KMS-11 (cell line): ENCODE results near the gene PRDM13.
"Not testable (repeated sequence)": the region's sequence is repeated elsewhere in the genome, so short reads cannot be mapped to it uniquely, and the experiment has no call there.

Source experiments
- H2AFZ ChIP-seq: fragments of 200-600 bp; sonication (generic); 2 replicates; pipeline ENCODE4 v1.6.1; 2016; ENCODE audit warnings: antibody characterized with exemption, mixed run types, low read depth
- H3K27ac ChIP-seq: fragments of 200-600 bp; sonication (generic); 2 replicates; pipeline ENCODE4 v1.6.1; 2016; ENCODE audit warnings: mild to moderate bottlenecking, mixed run types
- H3K27me3 ChIP-seq: fragments of 200-600 bp; sonication (generic); 2 replicates; pipeline ENCODE4 v1.6.1; 2017; ENCODE audit warnings: mild to moderate bottlenecking, low read depth, mixed run types, moderate library complexity; ENCODE audit not compliant: insufficient read depth
- H3K36me3 ChIP-seq: fragments of 200-600 bp; sonication (generic); 2 replicates; pipeline ENCODE4 v1.6.1; 2017; ENCODE audit warnings: mild to moderate bottlenecking, mixed run types; ENCODE audit not compliant: insufficient read depth
- H3K4me1 ChIP-seq: fragments of 200-600 bp; sonication (generic); 2 replicates; pipeline ENCODE4 v1.6.1; 2016; ENCODE audit warnings: mild to moderate bottlenecking, low read depth, mixed run types; ENCODE audit not compliant: poor library complexity, severe bottlenecking
- H3K4me2 ChIP-seq: fragments of 200-600 bp; sonication (generic); 2 replicates; pipeline ENCODE4 v1.7.0; 2016; ENCODE audit warnings: mild to moderate bottlenecking, mixed run types
- H3K4me3 ChIP-seq: fragments of 200-600 bp; sonication (generic); IDR thresholded peaks from 2 replicates; pipeline ENCODE4 v1.6.1; 2017; ENCODE audit warnings: low read depth, low read length, mixed read lengths; ENCODE audit not compliant: insufficient read depth
- H3K79me2 ChIP-seq: fragments of 200-600 bp; sonication (generic); 2 replicates; pipeline ENCODE4 v1.6.1; 2016; ENCODE audit warnings: low read depth, mixed run types; ENCODE audit not compliant: insufficient read depth
- H3K9ac ChIP-seq: fragments of 200-600 bp; sonication (generic); 2 replicates; pipeline ENCODE4 v1.6.1; 2016; ENCODE audit warnings: mild to moderate bottlenecking, mixed run types
- H4K20me1 ChIP-seq: fragments of 200-600 bp; sonication (generic); 2 replicates; pipeline ENCODE4 v1.6.1; 2016; ENCODE audit warnings: mild to moderate bottlenecking, mixed run types; ENCODE audit not compliant: insufficient read depth
- TF ChIP-seq, protein P1 (sequence below): fragments of 200-600 bp; sonication (generic); conservative IDR thresholded peaks from 2 replicates; pipeline ENCODE4 v1.6.1; 2017; ENCODE audit warnings: low read depth, mild to moderate bottlenecking, antibody characterized with exemption, low read length, moderate library complexity, mixed read lengths

PRDM13 gene

DNA sequence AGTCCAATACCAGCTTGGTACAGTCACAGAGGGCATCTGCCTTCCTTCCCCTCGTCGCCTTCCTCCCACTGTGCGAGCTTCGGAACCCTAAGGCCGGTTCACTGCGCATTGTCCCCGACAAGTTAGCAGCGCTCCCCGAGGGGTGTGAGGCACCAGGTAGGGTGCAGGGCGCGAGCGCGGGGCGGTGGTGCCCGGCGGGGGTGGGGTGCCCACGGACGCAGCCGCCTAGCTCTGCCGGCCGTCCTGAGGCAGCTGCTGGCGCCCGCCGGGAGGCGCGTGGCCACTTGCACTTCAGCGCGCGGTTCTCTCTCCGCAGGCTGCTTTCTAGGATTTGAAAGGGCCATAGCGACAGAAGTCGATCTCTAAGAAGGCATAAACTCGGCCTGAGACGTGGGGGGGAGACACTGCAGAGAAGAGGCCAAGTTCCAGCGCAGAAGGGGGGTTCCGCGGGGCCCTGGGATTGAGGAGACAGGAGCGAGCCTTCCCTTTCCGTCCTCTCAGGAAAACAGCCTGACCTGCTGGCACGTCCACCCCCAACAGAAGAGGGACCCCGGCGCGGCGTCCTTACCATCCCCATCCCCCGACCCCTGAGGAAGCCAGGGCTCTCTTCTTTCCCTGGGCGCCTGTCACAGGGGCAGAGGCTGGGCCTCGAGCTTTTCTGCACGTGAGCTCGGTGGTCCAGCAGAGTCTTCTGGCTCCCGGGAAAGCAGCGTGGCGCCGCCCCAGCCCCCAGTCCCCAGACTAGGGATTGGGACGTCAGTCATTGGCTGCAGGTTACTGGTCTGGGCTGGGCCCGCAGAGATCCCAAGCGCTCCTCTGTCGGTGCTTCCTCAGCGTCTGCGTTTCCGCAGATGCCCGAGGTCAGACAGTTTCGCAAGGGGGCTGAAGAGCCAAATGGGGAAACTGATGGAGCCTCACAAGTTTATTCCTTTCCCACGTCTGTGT lies 15.6 kb upstream of the PRDM13 start:
- H3K4me1 ChIP-seq = no peaks in the 10 kb centered on the region
- H3K9ac ChIP-seq = no peak overlapping the region
- H3K27ac ChIP-seq = no peak overlapping the region
- H4K20me1 ChIP-seq = no peaks in the 10 kb centered on the region
- no peaks in the 10 kb centered on the region for H3K79me2 ChIP-seq
- H2AFZ ChIP-seq = no peak overlapping the region
- H3K36me3 ChIP-seq = no peaks in the 10 kb centered on the region
- no peaks in the 10 kb centered on the region for H3K27me3 ChIP-seq
- TF ChIP-seq, protein P1, sequence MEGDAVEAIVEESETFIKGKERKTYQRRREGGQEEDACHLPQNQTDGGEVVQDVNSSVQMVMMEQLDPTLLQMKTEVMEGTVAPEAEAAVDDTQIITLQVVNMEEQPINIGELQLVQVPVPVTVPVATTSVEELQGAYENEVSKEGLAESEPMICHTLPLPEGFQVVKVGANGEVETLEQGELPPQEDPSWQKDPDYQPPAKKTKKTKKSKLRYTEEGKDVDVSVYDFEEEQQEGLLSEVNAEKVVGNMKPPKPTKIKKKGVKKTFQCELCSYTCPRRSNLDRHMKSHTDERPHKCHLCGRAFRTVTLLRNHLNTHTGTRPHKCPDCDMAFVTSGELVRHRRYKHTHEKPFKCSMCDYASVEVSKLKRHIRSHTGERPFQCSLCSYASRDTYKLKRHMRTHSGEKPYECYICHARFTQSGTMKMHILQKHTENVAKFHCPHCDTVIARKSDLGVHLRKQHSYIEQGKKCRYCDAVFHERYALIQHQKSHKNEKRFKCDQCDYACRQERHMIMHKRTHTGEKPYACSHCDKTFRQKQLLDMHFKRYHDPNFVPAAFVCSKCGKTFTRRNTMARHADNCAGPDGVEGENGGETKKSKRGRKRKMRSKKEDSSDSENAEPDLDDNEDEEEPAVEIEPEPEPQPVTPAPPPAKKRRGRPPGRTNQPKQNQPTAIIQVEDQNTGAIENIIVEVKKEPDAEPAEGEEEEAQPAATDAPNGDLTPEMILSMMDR = no peak
- no peak overlapping the region for H3K4me2 ChIP-seq
- no peak overlapping the region for H3K4me3 ChIP-seq

DNA sequence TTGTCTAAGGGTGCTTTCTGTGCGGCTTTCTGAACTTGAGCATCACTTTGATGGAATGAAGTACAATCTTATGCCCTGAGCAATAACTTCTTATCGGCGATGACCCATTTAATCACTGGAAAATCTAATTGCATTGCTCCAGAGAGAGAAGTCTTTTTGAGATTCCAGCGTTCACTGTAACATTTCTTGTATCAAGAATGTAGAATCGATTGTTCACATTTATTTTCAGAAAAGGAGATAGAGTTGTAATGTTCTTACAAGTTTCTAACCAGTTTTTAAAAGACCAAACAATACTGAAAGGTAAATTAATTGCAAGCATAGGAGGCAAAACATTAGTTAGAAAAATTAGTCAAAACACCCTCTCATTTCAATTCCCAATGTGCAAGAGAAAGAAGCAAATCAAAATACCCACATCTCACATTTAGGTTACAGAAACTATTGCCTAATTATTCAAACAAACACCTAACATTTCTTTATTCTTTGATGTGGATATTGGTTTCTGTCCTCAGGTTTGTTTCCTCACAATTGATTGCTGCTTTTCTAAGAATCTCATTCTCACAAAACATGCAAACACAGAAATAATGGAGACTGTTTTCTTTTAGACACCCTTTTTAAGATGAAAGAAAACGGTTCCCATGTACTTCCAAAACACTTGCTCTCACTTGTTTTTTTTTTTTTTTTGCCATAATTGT lies 14.8 kb upstream of the PRDM13 start:
- Histone ChIP-seq H3K4me2 (no peak overlapping the region), H3K4me1 (no peaks in the 10 kb centered on the region), H3K9ac (no peak overlapping the region), H3K27me3 (no peaks in the 10 kb centered on the region), H3K36me3 (no peaks in the 10 kb centered on the region), H2AFZ (no peak overlapping the region), H3K4me3 (no peak overlapping the region), H3K79me2 (no peaks in the 10 kb centered on the region), H4K20me1 (no peaks in the 10 kb centered on the region), H3K27ac (no peak overlapping the region)
- TF ChIP-seq, protein P1 = no peak

DNA sequence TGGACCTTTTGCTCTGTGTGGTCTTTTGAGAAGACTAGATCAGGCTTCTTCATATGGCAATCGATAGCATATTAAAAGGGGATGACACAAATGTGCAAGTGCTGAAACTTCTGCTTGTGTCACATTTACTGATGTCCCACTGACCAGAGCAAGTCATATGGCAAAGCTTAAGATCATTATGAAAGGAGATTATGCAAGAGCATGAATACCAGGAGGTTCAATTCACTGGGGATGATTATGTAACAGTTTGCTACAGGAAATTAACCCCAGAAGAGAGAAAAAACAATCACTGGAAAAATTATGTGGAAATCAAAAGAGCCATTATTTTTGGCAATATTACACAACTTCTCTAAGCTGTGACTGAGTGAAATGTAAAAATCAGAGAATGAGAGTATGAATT lies 13.7 kb upstream of the PRDM13 start:
- Histone ChIP-seq H3K27ac (no peak overlapping the region), H4K20me1 (no peaks in the 10 kb centered on the region), H2AFZ (no peak overlapping the region), H3K27me3 (no peaks in the 10 kb centered on the region), H3K4me3 (no peak overlapping the region), H3K79me2 (no peaks in the 10 kb centered on the region), H3K4me1 (no peaks in the 10 kb centered on the region), H3K4me2 (no peak overlapping the region), H3K36me3 (no peaks in the 10 kb centered on the region), H3K9ac (no peak overlapping the region)
- TF ChIP-seq, protein P1 = no peak

DNA sequence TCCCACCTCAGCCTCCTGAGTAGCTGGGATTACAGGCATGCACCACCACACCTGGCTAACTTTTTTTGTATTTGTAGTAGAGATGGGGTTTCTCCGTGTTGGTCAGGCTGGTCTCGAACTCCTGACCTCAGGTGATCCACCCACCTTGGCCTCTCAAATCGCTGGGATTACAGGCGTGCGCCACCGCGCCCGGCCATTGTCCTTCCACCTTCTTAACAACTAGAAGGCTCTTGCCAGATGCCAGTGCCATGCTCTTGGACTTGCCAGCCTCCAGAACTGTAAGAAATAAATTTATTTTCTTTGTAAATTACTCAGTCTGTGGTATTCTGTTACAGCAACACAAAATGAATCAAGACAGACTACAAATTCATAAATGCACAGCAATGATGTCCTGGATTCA lies 11.9 kb upstream of the PRDM13 start:
- H3K9ac ChIP-seq, H3K27ac ChIP-seq, H2AFZ ChIP-seq, H3K4me2 ChIP-seq, H3K79me2 ChIP-seq, H3K27me3 ChIP-seq, H4K20me1 ChIP-seq, H3K36me3 ChIP-seq, H3K4me3 ChIP-seq, H3K4me1 ChIP-seq: not testable (repeated sequence)
